AG08396 (cell line): ENCODE data around the gene GMDS.

Experiments
- DNase-seq: peaks from one replicate; pipeline ENCODE4 v3.0.0; 2012; ENCODE audit warnings: low spot score, mixed read lengths

GMDS gene

GRCh38 chr6:2245103-2245876, at the start of gene GMDS:
Gene GMDS, minus strand, starts transcription at chr6:2245605.
- peak; percentile 99 for DNase-seq

DNA sequence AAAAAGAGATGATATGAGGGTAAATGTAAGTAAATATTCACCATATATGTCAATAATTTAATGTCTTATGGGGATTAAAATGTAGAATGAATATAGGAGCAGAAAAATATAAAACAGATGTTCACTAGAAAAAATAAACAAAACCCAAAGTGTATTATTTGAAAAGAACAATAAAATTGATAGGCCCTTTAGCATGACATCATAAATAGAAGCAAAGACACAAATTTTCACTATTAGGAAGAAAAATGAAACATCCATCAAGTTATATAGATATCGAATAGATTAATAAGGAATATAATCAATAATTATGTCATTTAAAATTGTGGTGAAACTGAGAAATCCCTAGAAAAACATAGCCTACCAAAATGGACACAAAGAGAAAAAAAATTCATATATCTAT, 40.1 kb upstream of the GMDS start:
- no peak for DNase-seq

DNA sequence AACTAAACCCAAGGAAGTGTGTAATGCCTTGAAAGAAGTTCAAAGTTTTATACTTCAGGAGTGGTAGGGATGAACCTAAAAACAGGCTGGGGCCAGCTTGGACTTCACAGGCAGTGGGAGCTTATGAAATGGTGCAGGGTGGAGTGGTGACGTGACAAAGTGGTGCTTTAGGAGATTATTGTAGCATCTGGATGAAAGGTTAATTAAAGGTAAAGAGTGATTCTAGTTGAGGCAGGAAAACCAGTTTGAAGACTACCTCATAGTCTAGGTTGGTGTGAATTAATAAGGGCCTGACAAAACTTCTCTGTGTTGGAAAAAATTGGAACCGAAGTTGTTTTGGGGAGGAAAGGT, 30.5 kb upstream of the GMDS start:
- DNase-seq: no peak

DNA sequence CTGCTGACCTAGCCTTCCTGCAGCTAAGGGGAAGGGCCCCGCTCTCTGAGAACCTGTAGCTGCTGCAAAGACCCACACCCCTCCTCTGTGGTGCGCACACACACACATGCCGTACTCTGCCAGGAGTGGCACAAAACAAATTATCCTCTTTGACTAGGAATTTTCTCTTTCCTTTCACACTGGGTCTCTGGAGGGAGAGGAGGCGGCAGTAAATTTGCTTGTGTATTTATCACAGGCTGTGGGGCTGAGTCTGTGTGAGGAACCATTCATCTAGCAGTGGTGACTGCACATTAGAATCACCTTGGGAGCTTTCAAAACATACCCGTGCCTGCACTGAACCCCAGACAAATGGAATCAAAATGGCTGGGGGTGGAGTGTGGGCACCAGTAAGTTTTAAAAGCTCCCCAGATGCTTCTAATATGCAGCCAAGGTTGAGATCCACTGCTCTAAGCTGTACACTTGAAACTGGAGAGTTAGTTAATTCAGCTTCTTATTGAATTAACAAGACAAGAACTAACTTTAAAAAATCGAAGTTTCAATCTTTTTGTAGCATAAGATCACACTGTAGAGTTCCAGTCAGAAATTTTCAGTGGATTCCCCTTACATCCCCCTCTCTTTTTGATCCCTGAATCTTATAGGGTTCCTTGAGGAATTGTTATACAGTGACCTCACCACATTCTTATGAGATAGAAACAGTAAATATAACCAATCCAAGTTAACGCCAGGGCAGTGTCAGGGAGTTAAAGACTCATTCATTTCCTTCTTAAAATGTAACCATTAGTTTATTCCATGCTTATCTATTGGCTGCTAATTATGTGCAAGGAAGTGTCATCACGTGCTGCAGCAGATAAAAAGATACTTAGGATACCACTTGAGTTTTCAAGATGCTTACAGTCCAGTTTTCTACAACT, 29.8 kb upstream of the GMDS start:
- DNase-seq: peak; percentile 24

DNA sequence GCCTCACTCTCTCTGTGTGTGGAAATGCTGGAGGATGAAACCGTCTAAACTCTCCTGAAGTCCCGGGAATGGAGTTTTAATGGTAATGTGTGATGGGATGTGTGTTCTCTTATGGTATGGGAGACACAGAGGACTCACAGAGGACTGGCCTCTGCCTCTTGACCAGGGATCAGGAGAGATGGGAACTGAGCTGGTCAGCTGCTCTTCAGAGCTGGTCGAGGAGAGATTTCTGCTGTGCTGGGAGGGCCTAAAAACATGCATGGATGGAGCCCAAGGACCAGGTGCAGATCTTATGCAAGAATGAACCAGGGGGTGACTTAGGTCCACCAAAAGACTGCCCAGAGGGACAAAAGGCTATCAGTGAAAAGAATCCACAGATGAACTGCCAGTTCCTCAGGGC, 27.3 kb upstream of the GMDS start:
- no peak for DNase-seq

DNA sequence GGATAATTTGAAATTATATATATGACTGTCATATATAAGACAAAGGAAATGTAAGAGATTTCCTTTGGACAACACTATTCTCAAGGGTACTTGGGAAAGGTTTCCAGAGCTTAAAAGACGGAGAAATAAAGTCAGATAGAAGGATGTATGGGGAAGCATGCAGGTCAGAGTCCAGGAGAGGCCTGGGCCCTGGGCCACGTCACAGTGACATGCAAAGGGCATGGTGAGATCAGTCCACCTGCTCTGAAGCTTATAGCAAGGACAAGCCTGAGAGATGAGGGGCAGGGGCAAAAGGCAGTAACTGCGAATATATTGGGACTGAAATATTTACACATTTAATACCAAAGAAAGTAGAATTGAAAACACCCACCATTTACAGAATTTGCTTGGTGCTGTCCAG, 24.6 kb upstream of the GMDS start:
- DNase-seq: no peak

GRCh38 chr6:2266841-2267240, 21.4 kb upstream of the GMDS start:
- DNase-seq: no peak

DNA sequence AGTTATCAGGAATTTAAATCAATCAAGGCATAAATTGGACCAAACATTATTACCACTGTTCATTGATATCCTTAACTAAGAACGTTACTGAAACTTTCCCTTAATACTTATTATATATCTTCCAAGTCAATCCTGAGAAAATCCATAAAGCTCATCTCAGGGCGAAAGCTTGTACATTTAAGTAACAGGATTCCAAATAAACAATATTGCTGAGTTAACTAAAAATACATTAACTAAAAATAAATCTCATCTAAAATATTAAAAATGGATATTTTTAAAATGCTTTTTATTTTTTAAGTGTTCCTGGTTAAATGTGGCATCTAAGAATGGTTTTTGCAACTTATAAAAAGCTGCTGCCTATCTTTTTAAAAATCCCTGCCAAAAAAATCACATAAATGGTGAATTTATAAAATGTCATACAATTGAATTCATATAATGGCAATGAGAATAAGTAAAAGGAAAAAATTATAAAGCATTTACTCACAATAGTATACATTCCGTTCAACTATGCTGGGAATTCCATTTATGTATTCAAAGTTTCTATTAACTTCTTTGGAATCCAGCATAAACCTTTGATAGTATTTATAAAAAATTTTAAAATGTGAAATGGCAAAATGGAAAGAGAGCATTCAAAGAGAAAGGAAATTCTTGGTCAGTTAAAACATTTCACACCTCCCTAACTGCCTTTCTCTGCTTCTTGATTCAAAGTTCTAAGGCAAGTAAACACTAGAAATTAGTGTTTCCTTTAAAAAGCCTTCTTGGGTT, 20.8 kb upstream of the GMDS start:
- no peak for DNase-seq

DNA sequence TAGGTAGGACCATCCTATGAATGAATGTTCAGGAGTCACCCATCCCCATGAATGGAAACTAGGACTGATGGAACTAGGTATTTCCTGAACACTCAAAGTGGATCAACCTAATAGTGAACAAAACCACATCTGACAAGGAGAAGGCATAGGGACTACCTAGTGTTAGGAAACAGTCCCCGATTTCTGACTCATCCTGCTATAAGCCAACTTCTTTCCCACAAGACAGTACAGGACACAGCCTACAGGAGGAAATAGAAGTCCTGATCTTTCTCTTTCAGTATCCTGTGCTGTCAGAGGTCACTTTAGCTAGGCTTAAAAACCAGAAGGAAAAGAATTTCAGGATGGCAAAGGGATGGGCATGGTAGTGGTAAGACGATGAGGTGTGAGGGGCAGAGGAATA, 19.5 kb upstream of the GMDS start:
- no peak for DNase-seq

- no peak for DNase-seq
Measured at GRCh38 chr6:2263896-2264295, 18.5 kb upstream of the GMDS start.

DNA sequence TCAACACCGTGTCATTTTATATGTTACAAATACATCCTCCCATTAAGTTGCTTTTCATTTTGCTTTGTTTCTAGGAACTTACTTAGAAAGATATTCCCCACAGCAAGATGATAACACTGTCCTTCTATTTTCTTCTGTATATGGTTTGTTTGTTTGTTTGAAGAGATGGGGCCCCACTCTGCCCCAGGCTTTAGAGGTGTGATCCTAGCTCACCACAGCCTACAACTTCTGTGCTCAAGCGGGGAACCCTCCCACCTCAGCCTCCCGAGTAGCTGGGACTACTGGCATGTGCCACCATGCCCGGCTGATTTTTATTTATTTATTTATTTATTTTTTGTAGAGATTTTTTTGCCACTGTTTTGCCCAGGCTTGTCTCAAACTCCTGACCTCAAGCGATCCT, 14.2 kb upstream of the GMDS start:
- no peak for DNase-seq

GRCh38 chr6:2259002-2259494, 13.6 kb upstream of the GMDS start:
- DNase-seq: no peak

DNA sequence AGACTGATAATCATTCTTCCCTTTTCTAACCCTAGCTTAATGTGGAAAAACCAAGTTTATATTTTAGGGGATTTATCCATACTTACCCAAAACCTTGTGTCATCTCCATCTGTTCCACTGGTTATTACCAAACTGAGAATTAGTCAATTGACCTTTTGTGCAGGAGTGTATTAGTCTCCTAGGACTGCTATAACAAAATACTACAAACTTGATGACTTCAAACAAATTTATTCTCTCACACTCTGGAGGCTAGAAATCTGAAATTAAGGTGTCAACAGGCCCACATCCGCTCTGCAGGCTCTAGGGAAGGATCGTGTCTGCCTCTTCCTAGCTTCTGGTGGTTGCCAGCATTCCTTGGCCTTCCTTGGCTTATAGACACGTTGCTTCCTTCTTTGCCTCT, 12.7 kb upstream of the GMDS start:
- no peak for DNase-seq

DNA sequence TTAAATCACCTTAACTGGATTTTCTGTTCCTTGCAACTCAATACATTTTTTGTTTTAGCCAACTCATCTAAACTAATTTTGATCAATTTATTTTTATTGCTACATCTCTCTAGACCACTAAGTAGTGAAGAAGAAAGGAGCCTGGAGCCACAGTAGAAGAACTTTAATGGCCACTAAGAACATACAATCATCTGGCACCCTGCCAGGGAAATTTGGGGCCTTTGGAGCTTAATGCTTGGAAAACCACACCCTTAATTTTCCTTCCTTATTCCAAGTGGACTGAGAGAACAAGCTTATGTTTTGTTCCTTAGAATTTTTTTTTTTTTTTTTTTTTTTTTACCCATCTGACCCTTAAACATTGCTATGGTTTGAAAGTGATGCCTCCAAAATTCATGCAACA, 12.0 kb upstream of the GMDS start:
- DNase-seq: no peak

GRCh38 chr6:2254747-2255146, 9.3 kb upstream of the GMDS start:
- no peak for DNase-seq

DNA sequence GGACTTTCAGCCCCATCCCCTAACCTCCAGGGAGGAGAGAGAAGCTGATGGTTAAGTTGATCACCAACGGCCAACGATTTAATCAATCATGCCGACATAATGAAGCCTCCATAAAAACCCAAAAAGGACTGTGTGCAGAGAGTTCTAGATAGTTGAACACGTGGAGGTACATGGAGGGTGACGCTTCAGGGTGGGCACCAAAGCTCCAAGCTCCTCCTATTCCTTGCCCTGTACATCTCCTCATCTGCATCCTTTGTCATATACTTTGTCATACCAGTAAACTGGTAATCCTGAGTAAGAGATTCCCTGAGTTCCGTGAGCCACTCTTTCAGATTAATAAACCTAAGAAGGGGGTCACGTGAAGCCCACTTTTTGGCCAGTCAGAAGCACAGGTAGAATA, 3.7 kb upstream of the GMDS start:
- no peak for DNase-seq

DNA sequence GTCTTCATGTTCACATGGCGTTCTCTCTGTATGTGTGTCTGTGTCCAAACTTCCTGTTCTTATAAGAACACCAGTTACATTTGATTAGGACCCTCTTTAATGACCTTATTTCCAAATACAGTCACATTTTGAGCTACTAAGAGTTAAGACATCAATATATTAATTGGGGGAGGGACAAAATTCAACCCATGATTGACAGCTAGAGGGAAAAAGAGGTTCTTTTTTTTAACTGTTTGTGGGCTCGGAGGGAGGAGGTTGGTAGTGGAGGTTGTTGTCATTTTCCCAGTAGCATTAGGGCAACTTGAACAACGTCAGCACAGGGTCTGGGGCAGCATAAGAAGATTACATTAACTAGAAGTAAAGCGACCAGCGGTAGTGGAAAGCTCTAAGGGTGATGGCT, 2.3 kb upstream of the GMDS start:
- DNase-seq: no peak

DNA sequence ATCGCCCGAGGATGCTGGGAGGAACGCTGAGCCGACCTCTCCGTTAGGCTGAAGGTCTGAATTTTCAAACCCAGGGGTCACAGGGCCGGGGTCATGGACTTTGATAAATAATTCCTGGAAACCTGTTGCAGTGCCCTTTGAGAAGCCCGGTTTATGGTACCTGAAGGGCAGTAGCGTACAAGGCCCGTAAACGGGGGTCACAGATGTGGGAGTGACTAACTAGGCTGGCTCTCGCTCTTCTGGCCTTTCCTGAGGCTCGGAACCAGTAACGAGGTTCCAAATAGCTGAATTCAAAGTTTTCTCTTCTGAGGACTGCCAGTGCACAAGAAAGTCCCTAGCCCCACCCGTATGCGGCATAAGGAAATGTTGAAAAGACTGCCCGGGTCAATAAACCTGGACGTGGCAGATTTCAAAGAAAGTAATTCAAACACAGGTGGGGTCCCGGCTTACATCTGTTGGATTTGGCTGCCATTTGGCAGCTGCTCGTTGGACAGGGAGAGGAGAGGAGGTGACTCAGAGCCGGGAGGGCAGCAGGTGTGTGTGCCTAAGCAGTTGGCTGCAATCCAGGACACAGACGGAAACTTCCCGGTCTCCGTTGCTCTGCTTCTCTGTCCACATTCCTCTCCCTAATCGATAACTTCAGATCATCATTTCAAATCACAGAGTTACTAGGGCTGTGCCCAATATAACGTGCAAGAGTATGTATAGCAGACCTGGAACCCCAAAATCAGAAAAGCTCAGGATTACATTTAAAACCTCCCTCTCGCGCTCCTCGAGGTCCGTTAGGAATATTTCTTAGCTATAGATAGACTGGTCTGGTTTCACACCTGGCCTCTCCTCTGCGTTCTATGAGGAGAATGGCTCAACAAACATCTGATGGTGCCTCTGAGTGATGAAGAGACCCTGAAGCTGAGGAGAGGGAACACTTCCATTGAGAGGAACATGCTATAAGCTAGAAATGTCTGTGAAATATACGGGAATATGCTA, 765 bp upstream of the GMDS start:
- peak; percentile 39 for DNase-seq

- DNase-seq: no peak
Measured at GRCh38 chr6:2244261-2245102, 923 bp downstream of the GMDS start.

DNA sequence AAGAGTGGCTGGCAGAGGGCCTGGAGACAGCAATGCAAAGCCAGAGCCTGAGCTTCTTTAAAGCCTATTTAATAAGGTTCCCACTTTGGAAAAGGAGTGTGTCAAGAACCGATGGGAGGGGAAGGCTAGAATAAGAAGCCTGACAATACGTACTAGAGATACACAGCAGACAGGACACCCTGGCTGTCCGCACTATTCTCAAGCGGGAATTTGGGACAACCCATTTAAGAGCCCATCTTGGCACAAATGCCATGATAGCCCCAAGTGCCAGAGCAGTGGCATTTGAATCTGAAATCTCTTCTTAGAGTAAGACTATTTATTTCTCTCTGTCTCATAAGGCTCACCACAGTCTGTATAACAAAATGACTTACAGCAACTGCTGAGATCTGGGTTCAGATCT, 3.1 kb downstream of the GMDS start:
- DNase-seq: no peak
